ENCODE measurements around the gene PRR9.
A peak's percentile ranks its signal among the peaks of the same experiment; 100 is the strongest.
"Not testable (repeated sequence)": the region's sequence is repeated elsewhere in the genome, so short reads cannot be mapped to it uniquely, and the experiment has no call there.

The PRR9 gene

GRCh38 chr1:153217212-153217611, at the start of gene PRR9:
Gene PRR9, plus strand, starts transcription at chr1:153217584. Its CDS starts 561 bp downstream, at chr1:153218145.
- no peak for DNase-seq (ENCODE audit: low read depth in 2 of 3, low spot score in 1 of 3)

GRCh38 chr1:153168686-153169085, 48.7 kb upstream of the PRR9 start:
- no peak for DNase-seq (ENCODE audit: low read depth in 2 of 3, low spot score in 1 of 3)

DNA sequence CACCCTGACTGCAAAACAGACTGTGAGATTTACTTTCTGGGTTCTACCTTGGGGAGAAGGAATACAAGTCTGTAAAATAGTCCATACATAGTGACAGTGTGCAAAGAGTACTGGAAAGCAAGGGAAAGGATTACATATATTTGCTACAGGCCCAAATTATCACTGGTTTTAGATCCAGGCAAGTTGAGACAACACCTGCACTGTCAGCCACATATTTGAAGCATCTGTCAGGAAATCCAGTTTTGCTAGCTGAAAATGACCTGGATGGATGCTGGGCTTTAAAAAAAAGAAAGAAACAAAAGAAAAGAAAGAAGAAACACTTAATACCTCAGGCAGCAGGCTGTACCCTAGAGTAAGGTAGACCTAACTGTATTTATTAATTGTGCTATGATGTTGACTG, 42.8 kb upstream of the PRR9 start:
- DNase-seq (ENCODE audit: low read depth in 2 of 3, low spot score in 1 of 3): no peak

- DNase-seq (ENCODE audit: low read depth in 2 of 3, low spot score in 1 of 3): no peak
Observed at GRCh38 chr1:153178922-153179321, 38.5 kb upstream of the PRR9 start.

- no peak for DNase-seq (ENCODE audit: low read depth in 2 of 3, low spot score in 1 of 3)
Observed at GRCh38 chr1:153180556-153180955, 36.8 kb upstream of the PRR9 start.

DNA sequence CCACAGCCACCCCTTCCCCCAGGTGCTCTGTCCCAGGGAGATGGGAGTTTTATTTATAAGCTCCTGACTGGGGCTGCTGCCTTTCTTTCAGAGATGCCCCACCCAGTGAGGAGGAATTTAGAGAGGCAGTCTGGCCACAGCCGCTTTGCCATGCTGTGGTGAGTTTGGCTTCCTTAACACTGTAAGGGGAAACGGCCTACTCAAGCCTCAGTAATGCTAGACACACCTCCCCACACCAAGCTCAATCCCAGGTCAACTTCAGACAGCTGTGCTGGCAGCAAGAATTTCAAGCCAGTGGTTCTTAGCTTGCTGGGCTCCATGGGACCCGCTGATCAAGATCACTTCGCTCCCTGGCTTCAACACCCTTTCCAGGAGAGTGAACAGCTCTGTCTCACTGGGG, 29.1 kb upstream of the PRR9 start:
- DNase-seq (ENCODE audit: low read depth in 2 of 3, low spot score in 1 of 3): not testable (repeated sequence)

GRCh38 chr1:153190373-153190772, 27.0 kb upstream of the PRR9 start:
- DNase-seq (ENCODE audit: low read depth in 2 of 3, low spot score in 1 of 3): no peak

GRCh38 chr1:153192697-153193096, 24.7 kb upstream of the PRR9 start:
- DNase-seq (ENCODE audit: low read depth in 2 of 3, low spot score in 1 of 3): no peak

DNA sequence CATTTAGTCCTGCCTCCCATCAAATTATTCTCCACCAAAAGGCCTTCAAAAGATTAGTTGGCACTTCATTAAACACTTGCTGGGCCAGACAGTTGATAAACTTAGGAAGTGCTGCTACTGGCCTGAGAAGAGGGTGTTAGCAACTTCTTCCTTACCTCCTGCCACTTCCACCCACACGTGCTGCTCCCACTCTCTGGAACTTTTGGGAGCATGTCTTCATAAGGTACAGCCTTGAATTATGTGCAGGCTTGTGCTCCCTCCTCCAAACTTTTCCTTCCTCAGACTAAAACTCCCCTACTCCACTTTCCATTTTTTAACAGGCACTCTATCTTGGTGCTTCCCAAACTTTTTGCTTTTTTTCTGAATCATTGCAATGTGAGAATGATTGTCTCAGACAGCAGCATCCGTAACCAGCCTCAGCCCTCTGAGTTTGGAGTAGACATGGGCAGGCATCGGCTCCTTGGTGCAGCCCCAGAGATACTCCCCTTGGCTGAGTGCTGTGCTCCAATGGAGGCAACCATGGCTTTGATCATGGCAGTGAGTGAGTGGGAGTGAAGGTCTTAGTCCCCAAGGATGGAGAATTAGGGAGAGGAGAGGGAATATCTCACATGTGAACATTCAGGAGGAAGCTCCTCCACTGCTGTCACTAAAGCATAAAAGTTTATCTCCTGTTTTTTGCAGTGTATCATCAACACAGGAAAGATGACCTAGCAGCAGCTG, 22.9 kb upstream of the PRR9 start:
- DNase-seq (ENCODE audit: low read depth in 2 of 3, low spot score in 1 of 3): no peak

GRCh38 chr1:153195216-153195615, 22.2 kb upstream of the PRR9 start:
- DNase-seq (ENCODE audit: low read depth in 2 of 3, low spot score in 1 of 3): no peak

GRCh38 chr1:153202006-153202405, 15.4 kb upstream of the PRR9 start:
- no peak for DNase-seq (ENCODE audit: low read depth in 2 of 3, low spot score in 1 of 3)

- DNase-seq (ENCODE audit: low read depth in 2 of 3, low spot score in 1 of 3): no peak
Observed at GRCh38 chr1:153203130-153203529, 14.3 kb upstream of the PRR9 start, which contains the start of gene LELP1. Gene LELP1, plus strand, starts transcription at chr1:153203430. Its CDS starts 1,278 bp downstream, at chr1:153204708.

- DNase-seq (ENCODE audit: low read depth in 2 of 3, low spot score in 1 of 3): no peak
Observed at GRCh38 chr1:153206631-153207030, 10.8 kb upstream of the PRR9 start.

DNA sequence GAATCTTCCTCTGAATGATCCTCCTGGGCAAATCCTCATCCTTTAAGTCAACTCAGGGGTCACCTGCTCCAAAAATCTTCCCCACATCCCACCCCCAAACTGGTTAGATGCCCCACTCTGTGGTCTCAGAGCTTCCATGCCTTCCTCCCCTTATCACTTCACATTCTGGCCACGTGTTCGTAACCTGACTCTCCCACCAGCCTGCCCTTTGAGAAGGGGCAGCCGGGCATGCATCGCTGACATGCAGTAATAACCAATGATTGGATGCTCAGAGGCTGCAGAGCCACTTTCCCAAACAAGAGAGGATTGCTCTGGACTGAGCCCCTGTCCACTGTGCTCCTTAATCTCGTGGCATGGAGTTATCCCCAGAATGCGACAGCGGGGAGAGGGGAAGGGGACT, 7.2 kb upstream of the PRR9 start:
- DNase-seq (ENCODE audit: low read depth in 2 of 3, low spot score in 1 of 3): no peak

DNA sequence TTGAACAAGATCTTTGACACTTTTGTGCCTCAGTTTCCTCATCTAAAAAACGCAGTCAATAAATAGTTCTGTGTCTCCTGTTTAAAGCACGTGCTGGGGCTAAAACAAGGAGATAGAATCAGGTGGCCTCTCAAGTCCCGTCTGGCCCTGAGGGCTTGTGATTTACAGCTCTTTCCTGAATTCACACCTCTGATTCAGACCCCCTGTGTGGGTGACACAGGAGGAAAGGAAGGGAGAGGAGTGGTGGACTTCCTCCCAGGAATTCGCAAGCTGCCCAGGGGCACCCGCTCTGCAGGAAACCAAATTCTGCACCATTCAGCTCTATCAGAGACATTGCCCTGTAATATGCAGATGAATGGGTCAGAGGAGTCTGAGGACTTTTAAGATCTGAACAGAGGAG, 5.2 kb upstream of the PRR9 start:
- DNase-seq (ENCODE audit: low read depth in 2 of 3, low spot score in 1 of 3): no peak

DNA sequence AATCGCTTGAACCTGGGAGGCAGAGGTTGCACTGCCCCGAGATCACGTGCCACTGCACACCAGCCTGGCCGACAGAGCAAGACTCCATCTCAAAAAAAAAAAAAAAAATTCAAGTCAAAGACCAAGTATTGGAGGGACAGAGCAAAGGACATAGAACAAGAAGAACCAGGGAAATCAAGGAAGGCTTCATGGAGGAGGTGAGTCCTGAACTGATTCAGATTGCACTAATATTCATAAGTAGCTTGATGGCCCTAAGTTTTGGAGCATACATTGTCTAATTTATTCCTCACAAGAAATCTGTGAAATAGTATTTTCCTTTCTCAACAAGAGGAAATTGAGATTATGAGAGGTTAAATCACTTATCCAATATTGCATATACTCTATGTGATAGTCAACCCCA, 3.9 kb upstream of the PRR9 start:
- DNase-seq (ENCODE audit: low read depth in 2 of 3, low spot score in 1 of 3): no peak

DNA sequence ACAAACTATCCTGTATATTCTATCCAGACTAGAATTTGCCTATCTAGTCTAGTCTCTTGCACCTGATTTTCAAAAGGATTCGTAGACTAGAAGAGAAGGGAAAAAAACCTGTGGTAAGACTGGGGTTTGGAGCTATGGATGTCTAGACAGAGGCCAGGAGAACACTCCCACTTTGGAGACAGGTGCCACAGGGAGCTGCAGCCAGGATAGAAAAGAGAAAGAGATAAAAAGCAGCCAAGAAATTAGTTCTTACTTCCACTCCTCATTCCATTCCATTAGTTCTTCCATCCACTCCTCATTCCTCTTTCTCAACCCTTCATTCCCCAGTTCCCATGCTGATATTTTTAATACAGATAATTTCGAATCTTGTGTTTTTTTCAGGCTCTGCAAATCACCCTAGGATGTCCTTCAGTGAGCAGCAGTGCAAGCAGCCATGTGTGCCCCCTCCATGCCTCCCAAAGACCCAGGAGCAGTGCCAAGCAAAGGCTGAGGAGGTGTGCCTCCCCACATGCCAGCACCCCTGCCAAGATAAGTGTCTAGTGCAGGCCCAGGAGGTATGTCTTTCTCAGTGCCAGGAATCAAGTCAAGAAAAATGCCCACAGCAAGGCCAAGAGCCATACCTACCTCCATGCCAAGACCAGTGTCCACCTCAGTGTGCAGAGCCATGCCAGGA, 496 bp downstream of the PRR9 start:
- DNase-seq (ENCODE audit: low read depth in 2 of 3, low spot score in 1 of 3): no peak

DNA sequence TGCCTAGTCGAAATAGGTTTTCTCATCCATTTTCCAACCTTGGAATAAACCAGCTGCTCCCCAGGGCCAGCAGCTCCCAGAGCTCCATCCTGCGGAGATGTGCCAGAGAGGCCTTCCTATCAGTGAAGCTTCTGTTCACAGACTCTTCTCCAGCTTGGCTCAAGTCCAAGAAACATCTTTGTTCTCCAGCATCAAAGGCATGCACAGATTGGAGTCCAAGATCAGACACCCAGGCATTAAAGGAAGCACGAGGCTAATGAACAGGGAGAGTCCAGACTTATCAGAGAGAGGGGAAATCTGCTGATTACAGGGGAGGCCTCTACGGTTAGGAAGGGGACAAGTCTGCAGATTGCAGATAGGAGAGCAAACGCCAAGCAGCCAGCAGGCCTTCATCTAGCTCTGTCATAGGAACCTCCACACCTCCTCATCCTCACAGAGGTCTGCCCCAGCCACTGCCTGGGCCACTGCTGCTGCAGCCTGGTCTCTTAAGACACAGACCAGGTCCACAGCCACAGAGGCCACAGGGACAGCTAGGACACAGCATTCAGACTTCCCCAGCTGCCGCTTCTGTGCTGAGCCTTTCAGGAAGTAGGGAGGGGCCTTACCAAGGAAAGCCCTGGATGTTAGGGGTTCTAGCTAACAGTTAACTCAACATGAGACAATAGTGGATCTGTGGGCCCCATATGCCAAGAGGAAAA, 3.4 kb downstream of the PRR9 start:
- DNase-seq (ENCODE audit: low read depth in 2 of 3, low spot score in 1 of 3): no peak

GRCh38 chr1:153223040-153223891, 5.9 kb downstream of the PRR9 start:
- peak; percentile 27 to 47 (median 34) for DNase-seq (ENCODE audit: low read depth in 2 of 3, low spot score in 1 of 3)

DNA sequence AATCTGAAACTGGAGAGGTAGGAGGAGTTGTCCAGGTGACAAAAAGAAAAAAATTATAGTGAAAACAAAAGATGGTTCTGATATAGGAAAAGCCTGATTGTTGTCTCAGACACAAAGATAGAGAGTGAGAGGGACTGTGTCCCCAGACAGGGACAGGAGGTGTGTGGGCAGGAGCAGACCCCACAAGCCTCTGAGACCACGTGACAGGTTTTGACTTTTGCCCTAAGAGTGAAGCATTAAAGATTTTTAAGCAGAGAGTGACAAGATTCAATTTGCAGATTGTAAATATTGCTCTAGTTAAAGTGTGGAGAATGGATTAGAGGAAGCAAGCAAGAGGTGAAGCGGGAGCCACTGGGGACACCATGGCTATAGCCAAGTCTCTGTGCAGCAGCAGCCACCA, 10.4 kb downstream of the PRR9 start:
- no peak for DNase-seq (ENCODE audit: low read depth in 2 of 3, low spot score in 1 of 3)

DNA sequence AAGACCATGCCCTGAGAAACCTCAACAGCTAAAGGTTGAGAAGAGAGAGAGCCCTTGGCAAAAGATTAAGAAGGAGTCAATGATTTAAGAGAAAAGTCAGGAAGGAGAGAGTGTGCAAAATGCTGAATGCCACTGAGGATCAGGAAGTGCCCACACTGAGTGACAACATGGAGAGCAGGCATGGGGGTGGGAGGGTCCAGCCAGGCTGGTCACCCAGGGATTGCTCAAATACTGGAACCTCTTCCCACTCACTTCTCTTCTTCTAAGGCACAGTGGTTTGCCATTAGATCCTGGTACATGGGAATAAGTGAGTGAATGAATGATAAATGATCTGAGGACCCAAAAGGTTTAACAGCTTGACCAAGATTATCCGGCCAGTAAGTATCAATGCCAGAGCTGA, 11.1 kb downstream of the PRR9 start:
- DNase-seq (ENCODE audit: low read depth in 2 of 3, low spot score in 1 of 3): no peak

All from stimulated activated CD4-positive, alpha-beta T cell treated with anti-CD3 and anti-CD28 coated beads, Interleukin-12 subunit alpha, Interleukin-12 subunit beta, amount 100 ng/mL, for 48 hours (primary cell).